ENCODE results near the gene CATSPER2. TPM values are rescaled to one million over a fixed set of nuclear protein-coding genes. Genes with fewer than 3 reads are reported as not detected.
"Not testable (repeated sequence)": the region's sequence is repeated elsewhere in the genome, so short reads cannot be mapped to it uniquely, and the experiment has no call there.

CATSPER2 gene
- total RNA-seq, 1 experiment from 2014 or later = 4.6 TPM

GRCh38 chr15:43618700-43619099 is 29.9 kb downstream of the CATSPER2 start, which contains the start of gene STRC:
STRC (minus strand) TSS chr15:43618800; CDS start chr15:43618722, 78 bp downstream.
- H3K9me3 ChIP-seq (ENCODE audit: control insufficient read depth, low read depth, low read length); H3K79me1 ChIP-seq (ENCODE audit: insufficient read depth, low read depth, low read length, poor library complexity, severe bottlenecking); H3K79me2 ChIP-seq (ENCODE audit: insufficient read depth, low read length); H2BK5ac ChIP-seq (ENCODE audit: insufficient read length, low read length); H2BK12ac ChIP-seq (ENCODE audit: insufficient read length, low read depth, low read length); H3K23me2 ChIP-seq (ENCODE audit: insufficient read length, low read depth, low read length, poor library complexity, severe bottlenecking); H4K8ac ChIP-seq (replicated peaks; ENCODE audit: insufficient read length, low read depth, low read length); H4K5ac ChIP-seq (ENCODE audit: insufficient read length, low read depth, low read length); H3K27me3 ChIP-seq (ENCODE audit: insufficient read depth, low read length); H3K4ac ChIP-seq (ENCODE audit: low read depth, low read length); H4K20me1 ChIP-seq (ENCODE audit: control insufficient read depth, insufficient read depth, insufficient read length); H3K9me3 Mint-ChIP-seq; H3K56ac ChIP-seq (ENCODE audit: insufficient read length, low read depth, low read length); H2BK15ac ChIP-seq (ENCODE audit: low read depth, low read length); H2BK20ac ChIP-seq (ENCODE audit: low read depth, low read length, poor library complexity, severe bottlenecking); H2BK120ac ChIP-seq (ENCODE audit: low read depth, low read length, poor library complexity, severe bottlenecking); H3K27ac ChIP-seq (ENCODE audit: insufficient read length, low read depth, low read length); DNase-seq; H3K27ac Mint-ChIP-seq; H4K91ac ChIP-seq (ENCODE audit: insufficient read length, low read depth, low read length); H3K4me3 Mint-ChIP-seq; H3K14ac ChIP-seq (ENCODE audit: insufficient read depth, low read length); H3K4me2 ChIP-seq (ENCODE audit: insufficient read depth, insufficient read length, low read length); H2AFZ ChIP-seq (ENCODE audit: low read length); H3K9ac ChIP-seq (ENCODE audit: extremely low read depth, insufficient read length, low read length); H3K4me1 ChIP-seq (ENCODE audit: insufficient read depth, low read length); H3T11ph ChIP-seq (ENCODE audit: low read length); H3K36me3 Mint-ChIP-seq (ENCODE audit: insufficient read depth in 1 of 3, low read depth in 3 of 3); H3K18ac ChIP-seq (ENCODE audit: insufficient read length, low read depth, low read length); H3K27me3 Mint-ChIP-seq (ENCODE audit: low read depth); H3K23ac ChIP-seq (ENCODE audit: insufficient read length, low read depth, low read length); H3K4me1 Mint-ChIP-seq; H2AK5ac ChIP-seq (ENCODE audit: insufficient read length, low read length): not testable (repeated sequence)
- no CpG with 5 or more reads among the region's 2 CpGs for WGBS (ENCODE audit: extremely low coverage, insufficient read length, low lambda C conversion rate)

GRCh38 chr15:43617750-43618149 is 30.9 kb downstream of the CATSPER2 start:
- not testable (repeated sequence) for H3K23ac ChIP-seq (ENCODE audit: insufficient read length, low read depth, low read length); H3K27me3 ChIP-seq (ENCODE audit: insufficient read depth, low read length); H3K4me1 Mint-ChIP-seq; H4K5ac ChIP-seq (ENCODE audit: insufficient read length, low read depth, low read length); H3K4me3 Mint-ChIP-seq; H3K27me3 Mint-ChIP-seq (ENCODE audit: low read depth); H2AK5ac ChIP-seq (ENCODE audit: insufficient read length, low read length); H3T11ph ChIP-seq (ENCODE audit: low read length); H4K20me1 ChIP-seq (ENCODE audit: control insufficient read depth, insufficient read depth, insufficient read length); H2BK5ac ChIP-seq (ENCODE audit: insufficient read length, low read length); H3K9me3 Mint-ChIP-seq; H2BK12ac ChIP-seq (ENCODE audit: insufficient read length, low read depth, low read length); H3K9me3 ChIP-seq (ENCODE audit: control insufficient read depth, low read depth, low read length); DNase-seq; H2BK120ac ChIP-seq (ENCODE audit: low read depth, low read length, poor library complexity, severe bottlenecking); H3K9ac ChIP-seq (ENCODE audit: extremely low read depth, insufficient read length, low read length); H3K79me2 ChIP-seq (ENCODE audit: insufficient read depth, low read length); H4K8ac ChIP-seq (replicated peaks; ENCODE audit: insufficient read length, low read depth, low read length); H2AFZ ChIP-seq (ENCODE audit: low read length); H3K27ac Mint-ChIP-seq; H3K79me1 ChIP-seq (ENCODE audit: insufficient read depth, low read depth, low read length, poor library complexity, severe bottlenecking); H4K91ac ChIP-seq (ENCODE audit: insufficient read length, low read depth, low read length); H3K36me3 Mint-ChIP-seq (ENCODE audit: insufficient read depth in 1 of 3, low read depth in 3 of 3); H3K14ac ChIP-seq (ENCODE audit: insufficient read depth, low read length); H3K4ac ChIP-seq (ENCODE audit: low read depth, low read length); H3K4me1 ChIP-seq (ENCODE audit: insufficient read depth, low read length); H3K56ac ChIP-seq (ENCODE audit: insufficient read length, low read depth, low read length); H2BK20ac ChIP-seq (ENCODE audit: low read depth, low read length, poor library complexity, severe bottlenecking); H3K4me2 ChIP-seq (ENCODE audit: insufficient read depth, insufficient read length, low read length); H3K27ac ChIP-seq (ENCODE audit: insufficient read length, low read depth, low read length); H3K18ac ChIP-seq (ENCODE audit: insufficient read length, low read depth, low read length); H3K23me2 ChIP-seq (ENCODE audit: insufficient read length, low read depth, low read length, poor library complexity, severe bottlenecking); H2BK15ac ChIP-seq (ENCODE audit: low read depth, low read length)
- no CpG with 5 or more reads among the region's 8 CpGs for WGBS (ENCODE audit: extremely low coverage, insufficient read length, low lambda C conversion rate)
